Mesothelial cell of epicardium (in vitro differentiated cells): ENCODE results near the gene ALAS1. TPM values are rescaled to one million over a fixed set of nuclear protein-coding genes. Genes with fewer than 3 reads are reported as not detected.

Experiments used
- DNase-seq, 2 experiments: peaks; one replicate each; pipeline ENCODE4 v3.0.0; 2021; ENCODE audit warnings: low spot score in 2 of 2; ENCODE audit not compliant: unreplicated experiment in 2 of 2
- H3K27ac Mint-ChIP-seq: 2 replicates; pipeline ENCODE4 v1.8.0; 2021; ENCODE audit warnings: mixed read lengths
- H3K27me3 Mint-ChIP-seq: 2 replicates; pipeline ENCODE4 v1.8.0; 2021; ENCODE audit warnings: low read depth, mixed read lengths
- H3K36me3 Mint-ChIP-seq: 2 replicates; pipeline ENCODE4 v1.8.0; 2021; ENCODE audit warnings: mixed read lengths
- H3K4me1 Mint-ChIP-seq: 2 replicates; pipeline ENCODE4 v1.8.0; 2021; ENCODE audit warnings: mixed read lengths
- H3K4me3 Mint-ChIP-seq: 2 replicates; pipeline ENCODE4 v1.8.0; 2021; ENCODE audit warnings: mild to moderate bottlenecking, moderate library complexity, mixed read lengths
- H3K9me3 Mint-ChIP-seq: 2 replicates; pipeline ENCODE4 v1.8.0; 2021; ENCODE audit warnings: mixed read lengths
- CTCF ChIP-seq: fragments of 200-600 bp; sonication (generic); IDR thresholded peaks from one replicate; pipeline ENCODE4 v1.5.0; 2021; ENCODE audit warnings: antibody characterized with exemption; ENCODE audit not compliant: unreplicated experiment
- total RNA-seq: library from RNA; stranded (reverse); gene quantifications from 3 replicates; pipeline ENCODE4 v1.2.1, GENCODE V29; 2021

The ALAS1 gene
- total RNA-seq, 1 donor from 2014 or later: 32.1 TPM

DNA sequence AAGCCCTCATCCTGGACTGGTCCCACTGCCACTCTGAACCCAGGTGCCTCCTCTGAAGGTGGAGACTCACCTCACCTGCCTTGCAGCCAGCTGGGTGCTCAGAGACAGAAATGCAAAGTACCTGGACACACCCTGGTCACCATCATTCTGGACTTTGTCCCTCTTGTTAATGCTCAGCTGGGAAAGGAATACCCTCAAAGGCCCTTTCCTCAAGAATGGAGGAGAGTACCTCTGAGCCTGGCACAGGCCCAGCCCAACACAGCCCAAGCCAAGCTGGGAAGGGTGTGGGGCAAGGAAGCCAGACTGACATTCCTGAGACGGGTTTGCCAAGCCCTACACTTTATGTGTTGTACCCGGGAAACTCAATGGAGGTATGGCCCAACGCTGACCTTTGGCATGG is 983 bp upstream of the ALAS1 start:
- no peak for TF ChIP-seq CTCF
- H3K9me3 Mint-ChIP-seq: no peaks in the 10 kb centered on the region
- peaks cover 8% of the 10 kb centered on the region for H3K36me3 Mint-ChIP-seq
- H3K4me1 Mint-ChIP-seq: peaks cover 23% of the 10 kb centered on the region
- no peak overlapping the region for H3K27ac Mint-ChIP-seq
- H3K4me3 Mint-ChIP-seq: no peak overlapping the region
- H3K27me3 Mint-ChIP-seq: no peaks in the 10 kb centered on the region
- DNase-seq: no peak

GRCh38 chr3:52197499-52197841 is 490 bp upstream of the ALAS1 start:
- Mint-ChIP-seq H3K4me3 (peak overlapping the region; percentile 98), H3K9me3 (no peaks in the 10 kb centered on the region), H3K27ac (peak overlapping the region; percentile 95), H3K4me1 (peaks cover 23% of the 10 kb centered on the region), H3K36me3 (peaks cover 11% of the 10 kb centered on the region), H3K27me3 (no peaks in the 10 kb centered on the region)
- DNase-seq: no peak
- TF ChIP-seq CTCF: no peak

DNA sequence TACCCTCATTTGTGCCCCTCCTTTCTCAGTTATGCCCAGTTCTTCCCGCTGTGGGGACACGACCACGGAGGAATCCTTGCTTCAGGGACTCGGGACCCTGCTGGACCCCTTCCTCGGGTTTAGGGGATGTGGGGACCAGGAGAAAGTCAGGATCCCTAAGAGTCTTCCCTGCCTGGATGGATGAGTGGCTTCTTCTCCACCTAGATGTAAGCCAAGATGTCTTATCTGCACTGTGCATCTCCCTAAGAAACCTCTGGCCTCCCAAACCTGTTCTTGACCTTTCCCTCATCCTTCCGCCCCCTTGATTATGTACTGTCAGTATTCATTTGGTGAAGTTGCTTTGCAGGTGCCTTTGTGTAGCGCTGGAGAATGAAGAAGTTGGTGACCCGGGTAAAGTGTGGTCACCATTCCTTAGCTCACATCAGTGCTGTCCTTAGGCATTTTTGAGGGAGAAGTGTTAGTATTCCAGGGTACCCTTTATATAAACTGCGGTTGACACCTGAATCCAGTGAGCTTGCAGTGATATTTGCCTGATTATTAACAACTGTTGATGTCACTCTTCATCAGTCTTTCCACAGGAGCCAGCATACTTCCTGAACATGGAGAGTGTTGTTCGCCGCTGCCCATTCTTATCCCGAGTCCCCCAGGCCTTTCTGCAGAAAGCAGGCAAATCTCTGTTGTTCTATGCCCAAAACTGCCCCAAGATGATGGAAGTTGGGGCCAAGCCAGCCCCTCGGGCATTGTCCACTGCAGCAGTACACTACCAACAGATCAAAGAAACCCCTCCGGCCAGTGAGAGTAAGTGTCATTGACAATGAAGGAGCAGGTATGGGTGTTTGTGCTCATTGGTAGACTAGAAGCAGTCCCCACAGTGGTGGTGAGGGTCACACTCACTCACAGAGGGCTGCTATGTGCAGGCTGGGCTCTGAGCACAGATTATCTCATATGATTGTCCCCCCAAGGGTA is 966 bp downstream of the ALAS1 start:
- Mint-ChIP-seq H3K27ac (peak overlapping the region; percentile 94), H3K36me3 (peaks cover 23% of the 10 kb centered on the region), H3K9me3 (no peaks in the 10 kb centered on the region), H3K4me1 (peaks cover 23% of the 10 kb centered on the region), H3K27me3 (no peaks in the 10 kb centered on the region), H3K4me3 (peak overlapping the region; percentile 98)
- DNase-seq: no peak
- TF ChIP-seq CTCF: no peak

GRCh38 chr3:52200981-52201679 is 3.2 kb downstream of the ALAS1 start:
- Mint-ChIP-seq H3K9me3 (peaks cover 3% of the 10 kb centered on the region), H3K36me3 (peaks cover 42% of the 10 kb centered on the region), H3K4me3 (no peak overlapping the region), H3K27me3 (no peaks in the 10 kb centered on the region), H3K4me1 (peaks cover 23% of the 10 kb centered on the region), H3K27ac (no peak overlapping the region)
- TF ChIP-seq CTCF: no peak
- DNase-seq: no peak

- peaks cover 3% of the 10 kb centered on the region for H3K9me3 Mint-ChIP-seq
- H3K27me3 Mint-ChIP-seq: no peaks in the 10 kb centered on the region
- H3K27ac Mint-ChIP-seq: no peak overlapping the region
- TF ChIP-seq CTCF: no peak
- no peak overlapping the region for H3K4me3 Mint-ChIP-seq
- DNase-seq: no peak
- peaks cover 52% of the 10 kb centered on the region for H3K36me3 Mint-ChIP-seq
- peaks cover 15% of the 10 kb centered on the region for H3K4me1 Mint-ChIP-seq
Observed at GRCh38 chr3:52202384-52203077, 4.6 kb downstream of the ALAS1 start.
